NCI-H2196 (cell line): ENCODE results near the gene NDUFAF8.
"Not testable (repeated sequence)": the region's sequence is repeated elsewhere in the genome, so short reads cannot be mapped to it uniquely, and the experiment has no call there.

ENCODE experiments used
- DNase-seq: peaks from one replicate; lab custom pipeline; 2025; ENCODE audit not compliant: unreplicated experiment; lab: John Stamatoyannopoulos, UW

NDUFAF8 gene

GRCh38 chr17:81222906-81223761, 16.0 kb upstream of the NDUFAF8 start, which contains the start of gene CEP131:
CEP131 (minus strand) TSS chr17:81222965; CDS start chr17:81220056, 2,909 bp downstream.
- peak; percentile 100 for DNase-seq

GRCh38 chr17:81223762-81224130, 15.4 kb upstream of the NDUFAF8 start:
- DNase-seq = peak; percentile 51

- not testable (repeated sequence) for DNase-seq
Measured at GRCh38 chr17:81227630-81228029, 11.5 kb upstream of the NDUFAF8 start.

GRCh38 chr17:81228420-81228819, 10.7 kb upstream of the NDUFAF8 start:
- no peak for DNase-seq

- DNase-seq = no peak
Measured at GRCh38 chr17:81228834-81229665, 10.1 kb upstream of the NDUFAF8 start.

GRCh38 chr17:81229666-81229920, 9.5 kb upstream of the NDUFAF8 start:
- no peak for DNase-seq

GRCh38 chr17:81230043-81230820, 8.9 kb upstream of the NDUFAF8 start:
- peak; percentile 38 for DNase-seq

GRCh38 chr17:81231121-81231645, 7.9 kb upstream of the NDUFAF8 start:
- DNase-seq = no peak

- no peak for DNase-seq
Measured at GRCh38 chr17:81231766-81232581, 7.1 kb upstream of the NDUFAF8 start.

- no peak for DNase-seq
Measured at GRCh38 chr17:81232616-81233241, 6.4 kb upstream of the NDUFAF8 start.

GRCh38 chr17:81233316-81233715, 5.8 kb upstream of the NDUFAF8 start:
- DNase-seq = no peak

GRCh38 chr17:81233811-81234505, 5.2 kb upstream of the NDUFAF8 start:
- no peak for DNase-seq

- no peak for DNase-seq
Measured at GRCh38 chr17:81234506-81234855, 4.6 kb upstream of the NDUFAF8 start.

GRCh38 chr17:81234940-81235821, 3.9 kb upstream of the NDUFAF8 start:
- no peak for DNase-seq

GRCh38 chr17:81235822-81236740, 3.0 kb upstream of the NDUFAF8 start:
- DNase-seq = no peak

GRCh38 chr17:81236784-81237183, 2.3 kb upstream of the NDUFAF8 start:
- DNase-seq = no peak
